Body of pancreas (tissue), 4 donors: ENCODE measurements around the gene FRMD4B.

Experiments used
- CTCF ChIP-seq, 7 experiments: fragments of 450-650 bp in 4 of 7; fragments of 200-600 bp in 3 of 7; sonication (generic) in 3 of 7; IDR thresholded peaks; one replicate each; pipeline ENCODE4 v1.5.1; 2016 to 2019; ENCODE audit warnings: antibody characterized with exemption in 7 of 7
- POLR2A ChIP-seq, 3 donors: fragments of 450-650 bp; IDR thresholded peaks; one replicate each; pipeline ENCODE4 v1.6.1; 2016; ENCODE audit warnings: antibody characterized with exemption in 3 of 3, mild to moderate bottlenecking in 2 of 3

- TF ChIP-seq CTCF (IDR thresholded peaks at IDR 0.05) = no peak
- no peak for TF ChIP-seq POLR2A (IDR thresholded peaks at IDR 0.05)
Measured at GRCh38 chr3:69260216-69260787, 125.6 kb downstream of the FRMD4B start.
